Measurements from ENCODE around the gene RNASEL.

RNASEL gene

GRCh38 chr1:182626527-182626926 lies 37.5 kb upstream of the RNASEL start:
- Histone ChIP-seq H3K4me1 (ENCODE audit: insufficient read depth, low read length) (peaks cover 50% of the 10 kb centered on the region), H3K9me3 (ENCODE audit: control insufficient read depth, insufficient read depth, low read length) (no peaks in the 10 kb centered on the region), H3K36me3 (ENCODE audit: insufficient read depth, low read length) (no peaks in the 10 kb centered on the region), H3K9ac (ENCODE audit: low read depth, low read length) (no peak overlapping the region)

- H3K36me3 ChIP-seq (ENCODE audit: insufficient read depth, low read length), result no peaks in the 10 kb centered on the region
- no peaks in the 10 kb centered on the region for H3K9me3 ChIP-seq (ENCODE audit: control insufficient read depth, insufficient read depth, low read length)
- H3K4me1 ChIP-seq (ENCODE audit: insufficient read depth, low read length), result peaks cover 46% of the 10 kb centered on the region
- no peak overlapping the region for H3K9ac ChIP-seq (ENCODE audit: low read depth, low read length)
Observed at GRCh38 chr1:182625719-182626504, 36.9 kb upstream of the RNASEL start.

- no peaks in the 10 kb centered on the region for H3K36me3 ChIP-seq (ENCODE audit: insufficient read depth, low read length)
- no peak overlapping the region for H3K9ac ChIP-seq (ENCODE audit: low read depth, low read length)
- H3K9me3 ChIP-seq (ENCODE audit: control insufficient read depth, insufficient read depth, low read length), result no peaks in the 10 kb centered on the region
- H3K4me1 ChIP-seq (ENCODE audit: insufficient read depth, low read length), result peaks cover 37% of the 10 kb centered on the region
Observed at GRCh38 chr1:182625024-182625423, 36.0 kb upstream of the RNASEL start.

DNA sequence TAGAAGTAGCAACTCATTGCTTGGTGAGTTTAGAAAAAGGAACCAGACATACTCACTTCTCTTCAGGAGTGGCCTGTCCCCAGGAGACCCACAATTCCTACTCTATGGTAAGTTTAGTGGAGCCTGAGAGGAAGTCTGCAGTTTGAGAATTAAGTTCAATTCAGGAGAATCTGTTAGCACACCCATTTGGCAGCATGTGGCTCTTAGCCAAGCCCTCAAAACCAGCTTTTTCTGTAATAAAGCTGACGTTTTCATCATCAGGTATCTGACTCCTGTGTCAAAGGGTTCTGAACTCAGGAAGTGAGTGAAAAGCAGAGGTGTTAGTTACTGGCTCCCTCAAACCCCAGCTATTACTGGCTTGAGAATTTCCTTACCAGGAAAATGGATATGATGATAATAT lies 35.5 kb upstream of the RNASEL start:
- H3K9me3 ChIP-seq (ENCODE audit: control insufficient read depth, insufficient read depth, low read length), result no peaks in the 10 kb centered on the region
- no peak overlapping the region for H3K9ac ChIP-seq (ENCODE audit: low read depth, low read length)

GRCh38 chr1:182622901-182623528 lies 34.0 kb upstream of the RNASEL start:
- H3K36me3 ChIP-seq (ENCODE audit: insufficient read depth, low read length), result no peaks in the 10 kb centered on the region
- no peak overlapping the region for H3K9ac ChIP-seq (ENCODE audit: low read depth, low read length)
- H3K4me1 ChIP-seq (ENCODE audit: insufficient read depth, low read length), result peaks cover 34% of the 10 kb centered on the region
- no peaks in the 10 kb centered on the region for H3K9me3 ChIP-seq (ENCODE audit: control insufficient read depth, insufficient read depth, low read length)

More for the DNA sequence above, 35.5 kb upstream of the RNASEL start:
- H3K4me1 ChIP-seq (ENCODE audit: insufficient read depth, low read length), result peaks cover 33% of the 10 kb centered on the region
- no peaks in the 10 kb centered on the region for H3K36me3 ChIP-seq (ENCODE audit: insufficient read depth, low read length)

DNA sequence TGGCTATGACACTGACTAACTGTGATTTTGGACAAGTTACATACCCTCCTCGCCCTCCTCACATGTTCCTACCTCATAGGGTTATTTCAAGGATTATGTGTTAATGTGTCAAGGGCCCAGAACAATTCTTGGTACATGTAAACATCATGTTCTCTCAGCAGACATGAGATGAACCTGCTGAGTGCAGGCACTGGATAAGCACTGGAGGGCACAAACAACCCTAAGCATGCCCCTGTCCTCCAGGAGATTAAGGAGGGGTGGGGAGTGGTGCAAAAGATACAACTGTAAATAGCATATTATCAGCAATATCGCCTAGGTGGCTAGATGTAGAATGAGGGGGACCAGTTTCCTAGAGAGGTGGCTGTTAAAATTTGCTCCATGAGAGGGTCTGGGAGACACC lies 32.9 kb upstream of the RNASEL start:
- no peaks in the 10 kb centered on the region for H3K9me3 ChIP-seq (ENCODE audit: control insufficient read depth, insufficient read depth, low read length)
- H3K9ac ChIP-seq (ENCODE audit: low read depth, low read length), result no peak overlapping the region
- H3K36me3 ChIP-seq (ENCODE audit: insufficient read depth, low read length), result no peaks in the 10 kb centered on the region
- peaks cover 44% of the 10 kb centered on the region for H3K4me1 ChIP-seq (ENCODE audit: insufficient read depth, low read length)

GRCh38 chr1:182620924-182621585 lies 32.0 kb upstream of the RNASEL start:
- no peaks in the 10 kb centered on the region for H3K36me3 ChIP-seq (ENCODE audit: insufficient read depth, low read length)
- H3K9me3 ChIP-seq (ENCODE audit: control insufficient read depth, insufficient read depth, low read length), result no peaks in the 10 kb centered on the region
- H3K4me1 ChIP-seq (ENCODE audit: insufficient read depth, low read length), result peaks cover 41% of the 10 kb centered on the region
- no peak overlapping the region for H3K9ac ChIP-seq (ENCODE audit: low read depth, low read length)

DNA sequence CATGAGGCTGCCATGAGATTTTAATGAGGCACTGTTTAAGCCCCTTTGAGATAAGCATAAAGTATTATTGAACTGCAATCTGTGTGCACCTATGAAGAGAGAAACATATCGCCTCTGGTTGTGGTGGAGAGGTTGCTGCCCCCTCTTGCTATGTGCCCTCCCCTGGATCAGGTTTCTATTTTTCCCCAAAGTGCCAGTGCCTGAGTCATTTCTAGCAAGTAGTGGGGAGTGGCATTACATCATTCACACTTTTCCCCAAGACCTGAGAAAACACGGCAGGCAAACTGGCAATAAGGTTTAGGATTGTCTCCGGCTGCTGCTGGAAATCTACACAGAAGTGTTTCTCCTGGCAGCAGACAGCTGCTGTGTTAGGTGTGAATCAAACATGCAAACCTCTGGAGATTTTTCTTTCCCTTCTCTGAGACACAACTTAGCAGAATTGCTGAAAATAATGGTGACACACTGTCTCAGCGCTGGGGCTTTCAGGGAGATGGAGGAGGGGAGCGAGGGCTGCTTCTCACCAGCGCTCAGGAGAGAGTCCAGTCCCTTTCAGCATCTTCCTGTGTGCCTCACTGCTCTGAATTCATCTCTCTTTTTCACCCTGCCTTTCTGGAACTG lies 28.8 kb upstream of the RNASEL start:
- Histone ChIP-seq H3K9ac (ENCODE audit: low read depth, low read length) (0 out of 2 replicates have a peak overlapping the region, but pooled peaks have one; percentile 21), H3K9me3 (ENCODE audit: control insufficient read depth, insufficient read depth, low read length) (no peaks in the 10 kb centered on the region), H3K4me1 (ENCODE audit: insufficient read depth, low read length) (peaks cover 34% of the 10 kb centered on the region), H3K36me3 (ENCODE audit: insufficient read depth, low read length) (no peaks in the 10 kb centered on the region)

GRCh38 chr1:182617014-182617429 lies 28.0 kb upstream of the RNASEL start:
- Histone ChIP-seq H3K4me1 (ENCODE audit: insufficient read depth, low read length) (peaks cover 39% of the 10 kb centered on the region), H3K9me3 (ENCODE audit: control insufficient read depth, insufficient read depth, low read length) (no peaks in the 10 kb centered on the region), H3K9ac (ENCODE audit: low read depth, low read length) (peak overlapping the region; percentile 74), H3K36me3 (ENCODE audit: insufficient read depth, low read length) (no peaks in the 10 kb centered on the region)

DNA sequence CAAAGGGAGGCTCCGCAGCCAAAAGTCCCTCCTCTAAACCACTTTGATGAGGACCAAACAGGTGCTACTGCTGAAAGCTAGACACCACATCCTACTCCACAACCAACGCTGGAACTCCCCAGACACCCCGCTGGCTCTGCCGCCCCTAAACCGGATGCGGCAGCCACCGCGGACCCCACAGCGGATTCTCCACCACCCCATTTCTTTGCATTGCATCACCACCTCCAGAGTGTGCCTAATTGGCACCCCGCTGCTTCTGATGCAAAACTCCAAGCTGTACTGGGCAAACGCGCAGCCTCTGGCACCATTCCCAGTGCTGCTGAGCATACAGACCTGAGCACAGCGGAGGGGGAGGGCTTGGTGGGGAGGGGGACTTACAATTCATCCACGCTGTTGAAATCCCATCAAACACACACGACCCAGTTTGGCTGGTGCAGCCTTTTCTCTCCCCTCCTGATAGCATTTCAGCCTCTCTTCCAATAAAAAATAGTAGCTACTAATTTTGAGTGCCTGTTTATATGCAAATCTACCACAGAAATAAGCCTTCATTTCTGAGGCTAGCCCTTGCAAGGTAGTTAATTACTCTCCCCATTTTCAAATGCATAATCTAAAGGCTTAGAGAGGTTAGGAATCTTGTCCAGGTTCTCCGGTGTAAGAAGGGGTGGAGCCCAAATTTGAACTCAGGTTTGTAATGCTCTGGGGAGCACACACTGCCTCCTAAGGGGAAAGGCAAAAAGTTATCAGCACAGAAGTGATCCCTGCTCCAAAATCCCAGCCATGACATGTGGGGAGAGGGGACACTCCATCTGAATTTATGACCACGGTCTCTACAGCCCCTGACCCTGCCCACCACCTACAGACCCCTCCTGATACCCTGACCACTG lies 27.3 kb upstream of the RNASEL start:
- Histone ChIP-seq H3K9ac (ENCODE audit: low read depth, low read length) (peak overlapping the region; percentile 74), H3K9me3 (ENCODE audit: control insufficient read depth, insufficient read depth, low read length) (no peaks in the 10 kb centered on the region), H3K4me1 (ENCODE audit: insufficient read depth, low read length) (peaks cover 41% of the 10 kb centered on the region), H3K36me3 (ENCODE audit: insufficient read depth, low read length) (no peaks in the 10 kb centered on the region)

- H3K4me1 ChIP-seq (ENCODE audit: insufficient read depth, low read length), result peaks cover 41% of the 10 kb centered on the region
- H3K9me3 ChIP-seq (ENCODE audit: control insufficient read depth, insufficient read depth, low read length), result no peaks in the 10 kb centered on the region
Observed at GRCh38 chr1:182615468-182616129, 26.5 kb upstream of the RNASEL start.

GRCh38 chr1:182614796-182615454 lies 25.9 kb upstream of the RNASEL start:
- no peaks in the 10 kb centered on the region for H3K36me3 ChIP-seq (ENCODE audit: insufficient read depth, low read length)
- no peaks in the 10 kb centered on the region for H3K9me3 ChIP-seq (ENCODE audit: control insufficient read depth, insufficient read depth, low read length)
- H3K4me1 ChIP-seq (ENCODE audit: insufficient read depth, low read length), result peaks cover 41% of the 10 kb centered on the region
- H3K9ac ChIP-seq (ENCODE audit: low read depth, low read length), result peak overlapping the region; percentile 74

More at GRCh38 chr1:182615468-182616129, 26.5 kb upstream of the RNASEL start:
- no peaks in the 10 kb centered on the region for H3K36me3 ChIP-seq (ENCODE audit: insufficient read depth, low read length)
- H3K9ac ChIP-seq (ENCODE audit: low read depth, low read length), result peak overlapping the region; percentile 74

- Histone ChIP-seq H3K9me3 (ENCODE audit: control insufficient read depth, insufficient read depth, low read length) (no peaks in the 10 kb centered on the region), H3K4me1 (ENCODE audit: insufficient read depth, low read length) (peaks cover 23% of the 10 kb centered on the region), H3K36me3 (ENCODE audit: insufficient read depth, low read length) (no peaks in the 10 kb centered on the region), H3K9ac (ENCODE audit: low read depth, low read length) (no peak overlapping the region)
Observed at GRCh38 chr1:182611787-182612186, 22.7 kb upstream of the RNASEL start.
